ENCODE results near the gene KCNN3. TPM values are rescaled to one million over a fixed set of nuclear protein-coding genes. Genes with fewer than 3 reads are reported as not detected.

KCNN3 gene
- total and polyA plus RNA-seq, 2 of the 13 experiments (the other 11 are each of a cell fraction or from before 2014, with no cell fraction given), result not detected

DNA sequence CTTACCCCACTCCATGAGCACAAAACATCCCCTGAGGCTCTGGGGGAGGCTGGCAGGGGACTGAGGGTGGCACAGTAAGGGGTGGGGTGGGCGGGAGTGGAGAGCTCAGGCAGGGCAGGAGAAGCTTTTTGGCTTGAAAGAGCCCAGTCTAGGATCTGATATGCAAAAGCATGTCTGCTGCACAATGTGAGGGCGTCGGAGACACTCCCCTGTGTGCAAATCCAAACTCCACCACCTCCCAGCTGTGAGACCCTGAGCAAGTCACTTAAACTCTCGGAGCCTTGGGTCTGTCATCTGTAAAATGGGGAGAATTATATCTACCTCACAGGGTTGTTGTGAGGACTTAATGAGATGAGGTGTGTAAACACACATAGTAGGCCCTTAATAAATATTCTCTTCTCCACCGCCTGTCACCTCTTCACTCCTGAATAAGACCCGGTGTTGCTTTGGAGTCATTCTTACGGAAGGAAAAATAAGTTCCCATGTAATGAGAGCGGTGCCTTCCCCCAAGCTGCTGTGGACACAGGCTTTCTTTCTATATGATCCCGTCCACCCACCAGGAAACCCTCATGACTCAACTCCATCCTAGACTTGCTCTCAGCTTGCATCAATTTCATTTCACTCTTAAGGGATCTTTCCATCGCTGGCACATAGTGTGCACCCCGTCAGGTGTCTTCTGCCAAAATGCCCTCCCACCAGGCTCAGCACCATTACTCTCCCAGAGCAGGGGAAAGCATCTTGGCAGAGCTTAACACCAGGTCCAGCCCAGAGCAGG, 12.5 kb downstream of the KCNN3 start (continued):
- TF ChIP-seq, protein P1, sequence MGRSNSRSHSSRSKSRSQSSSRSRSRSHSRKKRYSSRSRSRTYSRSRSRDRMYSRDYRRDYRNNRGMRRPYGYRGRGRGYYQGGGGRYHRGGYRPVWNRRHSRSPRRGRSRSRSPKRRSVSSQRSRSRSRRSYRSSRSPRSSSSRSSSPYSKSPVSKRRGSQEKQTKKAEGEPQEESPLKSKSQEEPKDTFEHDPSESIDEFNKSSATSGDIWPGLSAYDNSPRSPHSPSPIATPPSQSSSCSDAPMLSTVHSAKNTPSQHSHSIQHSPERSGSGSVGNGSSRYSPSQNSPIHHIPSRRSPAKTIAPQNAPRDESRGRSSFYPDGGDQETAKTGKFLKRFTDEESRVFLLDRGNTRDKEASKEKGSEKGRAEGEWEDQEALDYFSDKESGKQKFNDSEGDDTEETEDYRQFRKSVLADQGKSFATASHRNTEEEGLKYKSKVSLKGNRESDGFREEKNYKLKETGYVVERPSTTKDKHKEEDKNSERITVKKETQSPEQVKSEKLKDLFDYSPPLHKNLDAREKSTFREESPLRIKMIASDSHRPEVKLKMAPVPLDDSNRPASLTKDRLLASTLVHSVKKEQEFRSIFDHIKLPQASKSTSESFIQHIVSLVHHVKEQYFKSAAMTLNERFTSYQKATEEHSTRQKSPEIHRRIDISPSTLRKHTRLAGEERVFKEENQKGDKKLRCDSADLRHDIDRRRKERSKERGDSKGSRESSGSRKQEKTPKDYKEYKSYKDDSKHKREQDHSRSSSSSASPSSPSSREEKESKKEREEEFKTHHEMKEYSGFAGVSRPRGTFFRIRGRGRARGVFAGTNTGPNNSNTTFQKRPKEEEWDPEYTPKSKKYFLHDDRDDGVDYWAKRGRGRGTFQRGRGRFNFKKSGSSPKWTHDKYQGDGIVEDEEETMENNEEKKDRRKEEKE (IDR thresholded peaks at IDR 0.05), result no peak
- TF ChIP-seq KAT8 (CRISPR knock-in tag; IDR thresholded peaks at IDR 0.05), result no peak
- TF ChIP-seq HOXA5 (CRISPR knock-in tag; IDR thresholded peaks at IDR 0.05), result no peak
- no peak for TF ChIP-seq ZFY (CRISPR knock-in tag; IDR thresholded peaks at IDR 0.05)
- TF ChIP-seq MIER3 (CRISPR knock-in tag; IDR thresholded peaks at IDR 0.05; ENCODE audit: borderline replicate concordance), result no peak
- TF ChIP-seq FIP1L1 (IDR thresholded peaks at IDR 0.05; ENCODE audit: borderline replicate concordance, insufficient read depth, low read depth, low read length), result no peak
- TF ChIP-seq, protein P2, sequence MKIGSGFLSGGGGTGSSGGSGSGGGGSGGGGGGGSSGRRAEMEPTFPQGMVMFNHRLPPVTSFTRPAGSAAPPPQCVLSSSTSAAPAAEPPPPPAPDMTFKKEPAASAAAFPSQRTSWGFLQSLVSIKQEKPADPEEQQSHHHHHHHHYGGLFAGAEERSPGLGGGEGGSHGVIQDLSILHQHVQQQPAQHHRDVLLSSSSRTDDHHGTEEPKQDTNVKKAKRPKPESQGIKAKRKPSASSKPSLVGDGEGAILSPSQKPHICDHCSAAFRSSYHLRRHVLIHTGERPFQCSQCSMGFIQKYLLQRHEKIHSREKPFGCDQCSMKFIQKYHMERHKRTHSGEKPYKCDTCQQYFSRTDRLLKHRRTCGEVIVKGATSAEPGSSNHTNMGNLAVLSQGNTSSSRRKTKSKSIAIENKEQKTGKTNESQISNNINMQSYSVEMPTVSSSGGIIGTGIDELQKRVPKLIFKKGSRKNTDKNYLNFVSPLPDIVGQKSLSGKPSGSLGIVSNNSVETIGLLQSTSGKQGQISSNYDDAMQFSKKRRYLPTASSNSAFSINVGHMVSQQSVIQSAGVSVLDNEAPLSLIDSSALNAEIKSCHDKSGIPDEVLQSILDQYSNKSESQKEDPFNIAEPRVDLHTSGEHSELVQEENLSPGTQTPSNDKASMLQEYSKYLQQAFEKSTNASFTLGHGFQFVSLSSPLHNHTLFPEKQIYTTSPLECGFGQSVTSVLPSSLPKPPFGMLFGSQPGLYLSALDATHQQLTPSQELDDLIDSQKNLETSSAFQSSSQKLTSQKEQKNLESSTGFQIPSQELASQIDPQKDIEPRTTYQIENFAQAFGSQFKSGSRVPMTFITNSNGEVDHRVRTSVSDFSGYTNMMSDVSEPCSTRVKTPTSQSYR (CRISPR knock-in tag; IDR thresholded peaks at IDR 0.05; ENCODE audit: borderline replicate concordance), result no peak
- TF ChIP-seq ZNF225 (CRISPR knock-in tag; IDR thresholded peaks at IDR 0.05), result no peak

Measured in HepG2 (cell line).